Airway epithelial cell (primary cell): ENCODE results near the gene CFAP52. TPM values are rescaled to one million over a fixed set of nuclear protein-coding genes. Genes with fewer than 3 reads are reported as not detected.

Experiments used
- total RNA-seq: library from RNA; depleted of rRNA; stranded (reverse); fragments of >200 nt; gene quantifications from 2 replicates; pipeline ENCODE4 v1.2.3, GENCODE V29; 2015

The CFAP52 gene
- total RNA-seq, result 0.09 TPM in 1 of 2 replicates, not detected in the other

DNA sequence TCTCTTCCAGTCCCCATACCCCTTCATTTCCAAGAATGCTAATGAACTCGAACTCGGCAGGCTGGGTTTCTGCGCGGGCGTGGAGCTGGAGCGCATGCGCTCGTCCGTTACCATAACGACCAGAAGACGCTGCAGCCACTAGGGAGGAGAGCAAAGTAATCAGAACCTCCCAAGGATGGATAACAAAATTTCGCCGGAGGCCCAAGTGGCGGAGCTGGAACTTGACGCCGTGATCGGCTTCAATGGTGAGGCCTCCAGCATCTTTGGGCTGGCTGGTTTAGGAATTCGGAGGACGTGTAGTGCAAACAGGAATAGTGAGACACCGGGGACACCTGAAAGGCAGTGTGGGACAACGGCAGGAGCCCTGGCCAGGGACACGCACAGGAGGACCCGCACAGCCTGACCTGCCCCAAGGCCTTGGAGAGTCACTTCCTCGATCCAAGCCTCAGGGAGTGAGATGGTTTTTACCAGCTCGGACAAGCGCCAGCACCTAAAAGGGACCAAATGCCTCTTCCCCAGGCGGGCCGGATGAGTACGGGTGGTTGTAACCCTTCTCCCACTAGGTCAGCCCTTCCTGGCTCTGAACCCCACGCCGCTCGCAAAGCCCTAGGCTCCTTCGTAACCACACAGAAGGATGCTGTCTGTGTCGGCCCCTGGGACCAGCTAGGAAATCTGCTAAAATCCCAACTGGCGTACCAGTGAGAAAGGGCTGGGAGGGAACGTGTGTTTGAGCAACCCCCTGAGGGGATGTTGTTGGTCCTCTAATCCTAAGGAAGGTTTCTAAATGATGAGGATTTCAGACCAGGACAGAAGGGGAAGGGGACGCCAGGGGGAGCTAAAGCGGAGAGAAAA lies at the start of gene CFAP52:
CFAP52 (plus strand) TSS at position 122 of the 852 bp plus-strand sequence; CDS start at position 176, 54 bp downstream.

DNA sequence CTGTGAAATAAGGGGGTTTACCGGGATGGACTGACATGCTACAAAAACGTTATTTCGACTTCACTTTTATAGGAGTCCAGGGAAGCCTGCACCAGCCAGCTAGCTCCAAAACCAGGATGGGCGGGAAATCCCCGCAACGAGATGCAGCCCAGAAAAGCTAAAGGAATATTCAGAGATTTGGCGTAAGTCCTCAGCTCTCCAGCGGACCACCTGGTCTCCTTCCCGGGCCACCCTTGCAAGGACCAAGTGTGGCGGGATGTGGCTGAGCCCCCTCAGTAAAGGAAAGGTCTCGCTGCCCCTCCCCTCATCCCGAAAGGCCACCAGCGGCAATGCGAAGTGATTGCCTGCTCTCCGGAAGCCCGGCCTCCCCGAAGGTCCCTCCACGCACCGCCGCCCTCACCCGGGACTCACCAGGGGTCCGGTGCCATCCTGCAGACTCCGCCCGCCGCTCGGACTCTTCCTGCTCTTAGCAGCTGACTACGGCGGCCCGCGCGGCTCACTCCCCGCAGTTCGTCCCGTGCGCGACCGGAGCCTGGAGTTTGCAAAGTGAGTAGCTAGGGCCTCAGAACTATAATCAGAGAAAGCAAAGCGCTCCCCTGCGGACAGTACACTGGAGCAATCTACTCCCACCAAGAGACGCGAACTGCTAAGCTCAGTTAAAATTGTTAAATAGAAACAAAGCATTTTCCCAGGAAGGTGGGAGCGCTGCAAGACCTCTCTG lies 901 bp upstream of the CFAP52 start, which contains the start of gene STX8:
STX8 (minus strand) TSS at position 440 of the 721 bp plus-strand sequence; CDS start at position 428, 12 bp downstream.

GRCh38 chr17:9644910-9645751 lies 68.7 kb downstream of the CFAP52 start, which contains the start of gene USP43:
USP43 (plus strand) TSS chr17:9645517; CDS start chr17:9645633, 116 bp downstream.

Other genes with a start within 250 kb of the CFAP52 start
- 67.5 and 69.8 TPM in 2 replicates for gene STX8, start 822 bp upstream of the CFAP52 start, total RNA-seq
- gene USP43, start 68.9 kb downstream of the CFAP52 start, total RNA-seq, result 8.7 and 10.0 TPM in 2 replicates
- gene DHRS7C, start 214.9 kb downstream of the CFAP52 start, total RNA-seq, result not detected in 2 replicates
- not detected in 2 replicates for gene GSG1L2, start 245.4 kb downstream of the CFAP52 start, total RNA-seq
- gene GLP2R, start 249.3 kb downstream of the CFAP52 start, total RNA-seq, result not detected in 2 replicates